GM12873 (cell line): ENCODE measurements around the gene C12orf57.

Source experiments
- CTCF ChIP-seq: IDR thresholded peaks from 2 replicates; pipeline ENCODE4 v1.5.1; 2012; ENCODE audit warnings: low read depth, mild to moderate bottlenecking, moderate library complexity, low read length, control low read depth; ENCODE audit not compliant: insufficient read depth; ENCODE audit errors: missing control alignments

The C12orf57 gene

GRCh38 chr12:6936194-6936635, 7.6 kb upstream of the C12orf57 start:
- no peak for TF ChIP-seq CTCF

GRCh38 chr12:6936636-6937480, 7.0 kb upstream of the C12orf57 start:
- TF ChIP-seq CTCF = peak; percentile 8

GRCh38 chr12:6937481-6938352, 6.1 kb upstream of the C12orf57 start:
- TF ChIP-seq CTCF = peak; percentile 95

GRCh38 chr12:6938353-6939190, 5.2 kb upstream of the C12orf57 start:
- TF ChIP-seq CTCF = no peak

- no peak for TF ChIP-seq CTCF
Observed at GRCh38 chr12:6939191-6939540, 4.7 kb upstream of the C12orf57 start.

- TF ChIP-seq CTCF = no peak
Observed at GRCh38 chr12:6941267-6941666, 2.6 kb upstream of the C12orf57 start.
